ENCODE results near the gene LENG9. TPM values are rescaled to one million over a fixed set of nuclear protein-coding genes. Genes with fewer than 3 reads are reported as not detected.
A peak's percentile ranks its signal among the peaks of the same experiment; 100 is the strongest.

LENG9 gene
- total and polyA plus RNA-seq, 3 donors from 2014 or later: 1.9 to 5.8 (median 5.6) TPM

GRCh38 chr19:54475706-54476105 is 12.1 kb upstream of the LENG9 start:
- intact Hi-C loops (cut with DNase I; ENCODE audit: low total_unique reads): no loop called here
- DNase-seq: no peak
- H3K4me1 ChIP-seq: peaks cover 9% of the 10 kb centered on the region
- H3K27ac ChIP-seq: no peak overlapping the region
- H3K4me3 ChIP-seq: no peak overlapping the region
- no peaks in the 10 kb centered on the region for H3K36me3 ChIP-seq (ENCODE audit: low read depth, missing control alignments)
- H3K9me3 ChIP-seq: no peaks in the 10 kb centered on the region
- H3K27me3 ChIP-seq: no peaks in the 10 kb centered on the region
- 68 to 72% methylated on average over 10 to 11 of the region's 11 CpGs for WGBS, 2 donors
- no peak for TF ChIP-seq CTCF (IDR thresholded peaks at IDR 0.05)
- no peak for TF ChIP-seq POLR2A (IDR thresholded peaks at IDR 0.05)

DNA sequence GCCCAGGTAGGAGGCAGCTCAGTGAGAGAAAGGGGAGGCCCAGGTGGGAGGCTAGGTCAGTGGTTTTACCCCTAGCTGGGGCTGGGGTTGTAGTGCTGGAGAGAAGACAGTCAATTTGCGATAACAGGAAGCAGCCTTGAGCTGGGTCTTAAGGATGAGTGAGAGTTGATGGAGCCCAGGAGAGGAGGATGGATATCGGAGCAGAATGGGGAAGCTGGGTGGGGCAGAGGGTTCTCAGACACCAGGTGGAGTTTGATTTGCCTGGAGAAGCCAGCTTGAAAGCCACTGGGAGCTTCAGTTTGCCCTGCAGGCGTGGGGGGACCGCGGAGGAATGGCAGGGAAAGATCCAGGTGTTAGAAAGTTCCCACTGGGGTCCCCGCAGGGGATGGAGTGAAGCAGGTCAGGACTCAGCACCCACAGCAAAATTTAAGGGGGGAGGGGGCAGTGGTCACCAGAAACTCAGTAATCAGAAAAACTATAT is 10.4 kb upstream of the LENG9 start:
- Histone ChIP-seq H3K9me3 (no peaks in the 10 kb centered on the region), H3K36me3 (ENCODE audit: low read depth, missing control alignments) (no peaks in the 10 kb centered on the region), H3K4me1 (peaks cover 9% of the 10 kb centered on the region), H3K4me3 (no peak overlapping the region), H3K27me3 (no peaks in the 10 kb centered on the region), H3K27ac (no peak overlapping the region)
- TF ChIP-seq POLR2A (IDR thresholded peaks at IDR 0.05) (no peak), CTCF (IDR thresholded peaks at IDR 0.05) (no peak)
- intact Hi-C loops (cut with DNase I; ENCODE audit: low total_unique reads): no loop called here
- DNase-seq: no peak
- 57 to 72% methylated on average over 6 of the region's 6 CpGs for WGBS, 2 donors

- Histone ChIP-seq H3K27ac (peak within 1 kb of the TSS; percentile 50 to 73), H3K27me3 (no peaks in the 10 kb centered on the region), H3K4me3 (peak within 1 kb of the TSS; percentile 42 to 43), H3K9me3 (no peaks in the 10 kb centered on the region), H3K4me1 (peaks cover 9% of the 10 kb centered on the region), H3K36me3 (ENCODE audit: low read depth, missing control alignments) (no peaks in the 10 kb centered on the region)
- TF ChIP-seq CTCF (IDR thresholded peaks at IDR 0.05) (no peak), POLR2A (IDR thresholded peaks at IDR 0.05) (no peak)
- peak; percentile 73 for DNase-seq
- WGBS, 2 donors: 3 to 13% methylated on average over 12 to 14 of the region's 14 CpGs
- intact Hi-C loops (cut with DNase I; ENCODE audit: low total_unique reads): no loop called here
These were observed 9.7 kb upstream of the LENG9 start, which contains the start of gene CDC42EP5 for GRCh38 chr19:54473071-54473891. CDC42EP5 (minus strand) TSS chr19:54473296; CDS start chr19:54465547, 7,749 bp downstream.

DNA sequence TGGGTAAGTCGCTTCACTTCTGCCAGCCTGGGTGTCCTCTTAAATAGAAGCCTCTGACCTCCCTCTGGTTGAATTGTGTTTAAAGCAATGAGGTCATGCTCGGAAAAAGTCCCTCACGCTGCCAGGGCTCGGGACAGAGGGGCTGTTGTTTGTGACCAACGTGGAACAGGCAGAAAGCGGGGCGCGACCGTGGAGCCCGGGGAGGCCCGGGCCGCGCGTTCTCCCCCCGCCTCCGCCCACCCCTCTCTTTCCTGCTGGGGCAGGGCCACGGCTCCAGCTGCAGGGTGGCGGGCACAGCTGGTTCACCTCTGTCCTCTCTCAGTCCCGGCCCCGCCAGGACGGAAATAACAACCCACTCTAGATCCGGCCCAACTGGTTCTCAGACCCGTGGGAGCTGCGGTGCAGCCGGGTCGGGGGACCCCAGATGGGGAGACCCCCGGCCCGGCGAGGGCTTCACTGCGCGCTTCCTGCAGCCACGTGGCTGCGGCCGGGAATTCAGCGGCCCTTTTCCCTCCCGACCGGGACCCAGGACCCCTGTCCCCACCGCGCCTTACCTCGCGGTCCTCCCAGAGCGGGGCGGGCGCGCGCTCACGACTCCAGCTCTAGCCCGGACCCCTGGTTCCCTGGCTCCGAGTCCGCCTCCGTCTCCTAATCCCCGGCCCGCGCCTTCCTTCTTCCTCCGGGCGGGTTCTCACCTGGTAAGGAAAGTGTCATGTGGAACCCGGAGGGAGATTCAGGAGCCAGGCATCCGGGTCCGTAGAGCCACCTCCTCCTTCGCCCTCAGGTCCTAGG is 7.6 kb upstream of the LENG9 start:
- peaks cover 9% of the 10 kb centered on the region for H3K4me1 ChIP-seq
- no peaks in the 10 kb centered on the region for H3K27me3 ChIP-seq
- peak overlapping the region in 1 of 2 donors; percentile 72 for H3K27ac ChIP-seq
- no peaks in the 10 kb centered on the region for H3K9me3 ChIP-seq
- TF ChIP-seq POLR2A (IDR thresholded peaks at IDR 0.05): no peak
- intact Hi-C loops (cut with DNase I; ENCODE audit: low total_unique reads): no loop called here
- H3K4me3 ChIP-seq: peak overlapping the region; percentile 29 to 32
- 3 to 4% methylated on average over 37 to 59 of the region's 60 CpGs for WGBS, 2 donors
- DNase-seq: no peak
- H3K36me3 ChIP-seq (ENCODE audit: low read depth, missing control alignments): no peaks in the 10 kb centered on the region

DNA sequence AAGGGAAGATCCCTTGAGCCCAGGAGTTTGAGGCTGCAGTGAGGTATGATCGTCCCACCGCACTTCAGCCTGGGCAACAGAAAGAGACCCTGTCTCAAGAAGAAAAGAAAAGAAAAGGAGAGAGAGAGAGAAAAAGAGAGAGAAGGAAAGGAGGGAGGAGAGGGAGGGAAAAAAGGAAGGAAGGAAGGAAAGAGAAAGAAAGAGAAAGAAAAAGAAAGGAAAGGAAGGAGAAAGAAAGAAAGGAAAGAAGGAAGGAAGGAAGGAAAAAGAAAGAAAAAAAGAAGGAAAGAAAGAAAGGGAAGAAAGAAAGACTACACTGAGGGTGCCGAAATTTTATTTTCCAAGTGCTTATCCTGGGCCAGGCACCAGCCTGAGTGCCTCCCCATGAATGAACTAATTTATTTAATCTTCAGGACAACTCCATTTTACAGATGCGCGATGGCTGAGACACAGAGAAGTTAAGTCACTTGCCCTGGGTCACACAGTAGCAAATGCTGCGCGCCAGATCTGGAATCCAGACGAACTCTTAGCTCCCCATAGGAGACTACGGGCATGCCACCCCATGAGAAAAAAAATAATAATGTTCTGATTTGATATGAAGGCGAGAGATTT is 6.8 kb upstream of the LENG9 start:
- no peaks in the 10 kb centered on the region for H3K27me3 ChIP-seq
- intact Hi-C loops (cut with DNase I; ENCODE audit: low total_unique reads): no loop called here
- no peak for DNase-seq
- no peak overlapping the region for H3K4me3 ChIP-seq
- no peak for TF ChIP-seq POLR2A (IDR thresholded peaks at IDR 0.05)
- no peak for TF ChIP-seq CTCF (IDR thresholded peaks at IDR 0.05)
- no peak overlapping the region for H3K27ac ChIP-seq
- H3K9me3 ChIP-seq: no peaks in the 10 kb centered on the region
- H3K4me1 ChIP-seq: peaks cover 9% of the 10 kb centered on the region
- no peaks in the 10 kb centered on the region for H3K36me3 ChIP-seq (ENCODE audit: low read depth, missing control alignments)
- WGBS, 2 donors: 55 to 61% methylated on average over 10 of the region's 10 CpGs

Measured in testis (tissue), 3 donors.